Measurements from ENCODE around the gene CPM.

Gene CPM

GRCh38 chr12:68905733-68906132 is 27.2 kb downstream of the CPM start:
- no peaks in the 10 kb centered on the region for H3K36me3 ChIP-seq (ENCODE audit: low read length)
- H3K9me2 ChIP-seq (replicated peaks; ENCODE audit: insufficient read depth, low read length): no peaks in the 10 kb centered on the region
- no peak overlapping the region for H3K27ac ChIP-seq (ENCODE audit: low read depth, low read length)
- H3K79me2 ChIP-seq (ENCODE audit: insufficient read depth, low read length): no peaks in the 10 kb centered on the region
- no peak overlapping the region for H3K9ac ChIP-seq (ENCODE audit: low read length)
- H3K4me3 ChIP-seq (ENCODE audit: insufficient read depth, low read length, poor library complexity, severe bottlenecking): no peak overlapping the region
- no peak for TF ChIP-seq CTCF (IDR thresholded peaks at IDR 0.05; ENCODE audit: insufficient read depth, low read length, poor library complexity, severe bottlenecking)
- no peak for TF ChIP-seq EZH2phosphoT487 (conservative IDR thresholded peaks at IDR 0.05; ENCODE audit: low read length)
- no peaks in the 10 kb centered on the region for H3K27me3 ChIP-seq (ENCODE audit: low read length)
- H3K4me2 ChIP-seq (ENCODE audit: low read depth, low read length, poor library complexity, severe bottlenecking): no peak overlapping the region
- no peaks in the 10 kb centered on the region for H3K9me3 ChIP-seq (ENCODE audit: insufficient read depth, low read length)
- no peak overlapping the region for H2AFZ ChIP-seq (ENCODE audit: low read depth, low read length, severe bottlenecking)
- H4K20me1 ChIP-seq (ENCODE audit: low read depth, low read length): no peaks in the 10 kb centered on the region
- no peaks in the 10 kb centered on the region for H3F3A ChIP-seq (ENCODE audit: insufficient read depth)

GRCh38 chr12:68904351-68904962 is 28.5 kb downstream of the CPM start:
- no peak for TF ChIP-seq CTCF (IDR thresholded peaks at IDR 0.05; ENCODE audit: insufficient read depth, low read length, poor library complexity, severe bottlenecking)
- TF ChIP-seq EZH2phosphoT487 (conservative IDR thresholded peaks at IDR 0.05; ENCODE audit: low read length): no peak
- no peak overlapping the region for H3K4me2 ChIP-seq (ENCODE audit: low read depth, low read length, poor library complexity, severe bottlenecking)
- no peak overlapping the region for H3K4me3 ChIP-seq (ENCODE audit: insufficient read depth, low read length, poor library complexity, severe bottlenecking)
- H2AFZ ChIP-seq (ENCODE audit: low read depth, low read length, severe bottlenecking): no peak overlapping the region
- no peaks in the 10 kb centered on the region for H3K36me3 ChIP-seq (ENCODE audit: low read length)
- H3F3A ChIP-seq (ENCODE audit: insufficient read depth): no peaks in the 10 kb centered on the region
- no peaks in the 10 kb centered on the region for H3K9me2 ChIP-seq (replicated peaks; ENCODE audit: insufficient read depth, low read length)
- no peak overlapping the region for H3K27ac ChIP-seq (ENCODE audit: low read depth, low read length)
- H3K9ac ChIP-seq (ENCODE audit: low read length): no peak overlapping the region
- no peaks in the 10 kb centered on the region for H3K79me2 ChIP-seq (ENCODE audit: insufficient read depth, low read length)
- H3K9me3 ChIP-seq (ENCODE audit: insufficient read depth, low read length): no peaks in the 10 kb centered on the region
- H3K27me3 ChIP-seq (ENCODE audit: low read length): no peaks in the 10 kb centered on the region
- no peaks in the 10 kb centered on the region for H4K20me1 ChIP-seq (ENCODE audit: low read depth, low read length)

GRCh38 chr12:68903511-68903910 is 29.5 kb downstream of the CPM start:
- Histone ChIP-seq H3K79me2 (ENCODE audit: insufficient read depth, low read length) (no peaks in the 10 kb centered on the region), H2AFZ (ENCODE audit: low read depth, low read length, severe bottlenecking) (no peak overlapping the region), H3K9me3 (ENCODE audit: insufficient read depth, low read length) (no peaks in the 10 kb centered on the region), H3F3A (ENCODE audit: insufficient read depth) (no peaks in the 10 kb centered on the region), H3K27me3 (ENCODE audit: low read length) (no peaks in the 10 kb centered on the region), H3K27ac (ENCODE audit: low read depth, low read length) (no peak overlapping the region), H3K36me3 (ENCODE audit: low read length) (no peaks in the 10 kb centered on the region), H3K4me2 (ENCODE audit: low read depth, low read length, poor library complexity, severe bottlenecking) (no peak overlapping the region), H3K9ac (ENCODE audit: low read length) (no peak overlapping the region), H3K9me2 (replicated peaks; ENCODE audit: insufficient read depth, low read length) (no peaks in the 10 kb centered on the region), H3K4me3 (ENCODE audit: insufficient read depth, low read length, poor library complexity, severe bottlenecking) (no peak overlapping the region), H4K20me1 (ENCODE audit: low read depth, low read length) (no peaks in the 10 kb centered on the region)
- TF ChIP-seq EZH2phosphoT487 (conservative IDR thresholded peaks at IDR 0.05; ENCODE audit: low read length) (no peak), CTCF (IDR thresholded peaks at IDR 0.05; ENCODE audit: insufficient read depth, low read length, poor library complexity, severe bottlenecking) (no peak)

Measured in SU-DHL-6 (cell line).